ENCODE measurements around the gene UIMC1. TPM values are rescaled to one million over a fixed set of nuclear protein-coding genes. Genes with fewer than 3 reads are reported as not detected.

UIMC1 gene
- 40.0 to 46.4 TPM (median 42.7 TPM) in 5 replicates for total RNA-seq (2022; extraction: Qiagen RNA extraction)

GRCh38 chr5:177006265-177006972, at the start of gene UIMC1:
TSS of gene UIMC1 (minus strand) at chr5:177006779. CDS start at chr5:176982615, 24,164 bp downstream.

GRCh38 chr5:177022386-177023302, 16.1 kb upstream of the UIMC1 start, which contains the start of gene ZNF346:
TSS of gene ZNF346 (plus strand) at chr5:177022696. CDS start at chr5:177022739, 43 bp downstream.

GRCh38 chr5:176899296-176899891, 107.2 kb downstream of the UIMC1 start, which contains the start of gene HK3:
TSS of gene HK3 (minus strand) at chr5:176899346. CDS start at chr5:176896159, 3,187 bp downstream.

Other genes starting within 250 kb of the UIMC1 start
- 0.39 to 0.78 TPM (median 0.55 TPM) in 5 replicates for gene UNC5A, start 196.2 kb downstream of the UIMC1 start, total RNA-seq (2022; extraction: Qiagen RNA extraction)
- 0.05 to 0.18 TPM (median 0.10 TPM) in 3 of 5 replicates, not detected in the others for gene HK3, start 107.4 kb downstream of the UIMC1 start, total RNA-seq (2022; extraction: Qiagen RNA extraction)
- gene ZNF346, start 15.9 kb upstream of the UIMC1 start, total RNA-seq (2022; extraction: Qiagen RNA extraction), result 8.1 to 10.7 TPM (median 9.9 TPM) in 5 replicates
- 18.9 to 22.4 TPM (median 21.7 TPM) in 5 replicates for gene FGFR4, start 80.1 kb upstream of the UIMC1 start, total RNA-seq (2022; extraction: Qiagen RNA extraction)
- gene NSD1, start 127.0 kb upstream of the UIMC1 start, total RNA-seq (2022; extraction: Qiagen RNA extraction), result 17.1 to 25.5 TPM (median 19.8 TPM) in 5 replicates